Measurements from ENCODE around the gene HAUS3. TPM values are rescaled to one million over a fixed set of nuclear protein-coding genes. Genes with fewer than 3 reads are reported as not detected.

The HAUS3 gene
- total RNA-seq, 1 donor from 2014 or later = 13.0 TPM

- Histone ChIP-seq H3K4me1 (no peaks in the 10 kb centered on the region), H3K36me3 (no peaks in the 10 kb centered on the region), H3K4me3 (no peak overlapping the region), H3K27me3 (no peaks in the 10 kb centered on the region), H3K9me3 (no peaks in the 10 kb centered on the region), H3K27ac (no peak overlapping the region)
- intact Hi-C loops (cut with DNase I) = no loop called here
- ATAC-seq (no peak), DNase-seq (no peak)
- no peak for TF ChIP-seq CTCF (IDR thresholded peaks at IDR 0.05)
These were observed 55.1 kb downstream of the HAUS3 start for GRCh38 chr4:2186865-2187172.

GRCh38 chr4:2186133-2186864, 55.6 kb downstream of the HAUS3 start:
- ATAC-seq (peak; percentile 85), DNase-seq (no peak)
- intact Hi-C loops (cut with DNase I) = no loop called here
- H3K4me3 ChIP-seq = no peak overlapping the region
- no peaks in the 10 kb centered on the region for H3K36me3 ChIP-seq
- H3K27me3 ChIP-seq = no peaks in the 10 kb centered on the region
- peak; percentile 40 for TF ChIP-seq CTCF (IDR thresholded peaks at IDR 0.05)
- no peak overlapping the region for H3K27ac ChIP-seq
- H3K9me3 ChIP-seq = no peaks in the 10 kb centered on the region
- no peaks in the 10 kb centered on the region for H3K4me1 ChIP-seq

- no peak for ATAC-seq
- TF ChIP-seq CTCF (IDR thresholded peaks at IDR 0.05) = no peak
- intact Hi-C loops (cut with DNase I) = no loop called here
These were observed 58.5 kb downstream of the HAUS3 start for GRCh38 chr4:2183394-2183793.

GRCh38 chr4:2182994-2183393, 58.9 kb downstream of the HAUS3 start:
- no peaks in the 10 kb centered on the region for H3K4me1 ChIP-seq
- H3K27ac ChIP-seq = no peak overlapping the region
- TF ChIP-seq CTCF (IDR thresholded peaks at IDR 0.05) = no peak
- no peak for ATAC-seq
- no peaks in the 10 kb centered on the region for H3K27me3 ChIP-seq
- no peak overlapping the region for H3K4me3 ChIP-seq
- H3K9me3 ChIP-seq = no peaks in the 10 kb centered on the region
- DNase-seq = no peak
- intact Hi-C loops (cut with DNase I) = no loop called here
- no peaks in the 10 kb centered on the region for H3K36me3 ChIP-seq

More at GRCh38 chr4:2183394-2183793, 58.5 kb downstream of the HAUS3 start:
- no peaks in the 10 kb centered on the region for H3K36me3 ChIP-seq
- DNase-seq = no peak
- H3K4me3 ChIP-seq = no peak overlapping the region
- H3K9me3 ChIP-seq = no peaks in the 10 kb centered on the region
- H3K4me1 ChIP-seq = no peaks in the 10 kb centered on the region
- H3K27ac ChIP-seq = no peak overlapping the region
- no peaks in the 10 kb centered on the region for H3K27me3 ChIP-seq

GRCh38 chr4:2180410-2180809, 61.5 kb downstream of the HAUS3 start:
- DNase-seq (no peak), ATAC-seq (no peak)
- Histone ChIP-seq H3K4me1 (no peaks in the 10 kb centered on the region), H3K27ac (no peak overlapping the region), H3K36me3 (no peaks in the 10 kb centered on the region), H3K4me3 (no peak overlapping the region), H3K9me3 (no peaks in the 10 kb centered on the region), H3K27me3 (no peaks in the 10 kb centered on the region)
- intact Hi-C loops (cut with DNase I) = no loop called here
- TF ChIP-seq CTCF (IDR thresholded peaks at IDR 0.05) = no peak

- DNase-seq (no peak), ATAC-seq (peak; percentile 92)
- H3K4me3 ChIP-seq = no peak overlapping the region
- no peaks in the 10 kb centered on the region for H3K9me3 ChIP-seq
- H3K27ac ChIP-seq = no peak overlapping the region
- no peak for TF ChIP-seq CTCF (IDR thresholded peaks at IDR 0.05)
- no peaks in the 10 kb centered on the region for H3K36me3 ChIP-seq
- no peaks in the 10 kb centered on the region for H3K27me3 ChIP-seq
- H3K4me1 ChIP-seq = no peaks in the 10 kb centered on the region
- intact Hi-C loops (cut with DNase I) = no loop called here
These were observed 62.2 kb downstream of the HAUS3 start for GRCh38 chr4:2179717-2180116.

Data from upper lobe of right lung (tissue), 1 donor.